ENCODE results near the gene BCAT1. TPM values are rescaled to one million over a fixed set of nuclear protein-coding genes. Genes with fewer than 3 reads are reported as not detected.

BCAT1 gene
- total and polyA plus RNA-seq, 2 donors from 2014 or later = 1.3 to 15.5 TPM

DNA sequence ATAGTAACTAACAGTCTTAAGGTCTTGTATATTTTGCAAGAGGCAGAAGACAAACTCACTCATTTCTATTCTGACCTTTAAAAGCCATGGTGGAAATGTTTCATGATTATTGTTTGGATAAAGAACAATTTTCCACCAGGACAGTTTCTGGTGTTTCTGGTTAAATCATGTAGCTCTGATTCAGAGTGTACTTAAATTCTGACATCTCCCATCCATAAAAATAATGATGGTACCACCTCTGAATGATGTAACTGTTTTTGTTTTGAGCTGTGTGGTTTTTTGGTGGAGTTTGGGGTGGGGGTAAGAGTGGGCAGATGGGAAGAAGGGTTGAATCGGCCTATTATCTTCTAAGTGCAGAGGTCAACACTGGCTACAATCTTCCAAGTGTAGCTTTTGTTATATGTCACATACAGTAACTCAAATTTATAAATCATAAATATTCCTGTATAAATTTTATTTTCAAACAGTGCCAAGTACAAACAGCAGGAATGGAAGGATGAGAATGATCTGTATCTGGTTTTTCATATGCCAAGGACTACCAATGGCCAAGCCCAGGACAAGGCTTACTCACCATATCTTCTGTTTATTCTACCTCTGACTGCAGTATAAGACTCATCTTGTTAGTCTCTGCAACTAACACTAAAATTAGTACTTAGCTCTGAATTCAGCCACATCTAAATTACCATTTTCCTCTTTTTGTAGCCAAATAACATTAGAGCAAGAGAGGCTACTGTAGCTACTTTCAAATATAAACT lies 108.7 kb downstream of the BCAT1 start:
- H3K9ac ChIP-seq (ENCODE audit: low read length in 3 of 3) = no peak overlapping the region
- intact Hi-C loops (cut with DNase I) = no loop called here
- no peak overlapping the region for H3K27ac ChIP-seq (ENCODE audit: low read depth in 2 of 2, low read length in 2 of 2)
- no peak overlapping the region for H3K4me3 ChIP-seq (ENCODE audit: low read length in 3 of 3)
- H3K27me3 ChIP-seq (ENCODE audit: control insufficient read depth, insufficient read depth, low read length) = no peaks in the 10 kb centered on the region
- no peaks in the 10 kb centered on the region for H3K36me3 ChIP-seq (ENCODE audit: control insufficient read depth in 2 of 3, insufficient read depth in 3 of 3, low read length in 3 of 3)
- FAIRE-seq = no peak
- TF ChIP-seq, protein P1, sequence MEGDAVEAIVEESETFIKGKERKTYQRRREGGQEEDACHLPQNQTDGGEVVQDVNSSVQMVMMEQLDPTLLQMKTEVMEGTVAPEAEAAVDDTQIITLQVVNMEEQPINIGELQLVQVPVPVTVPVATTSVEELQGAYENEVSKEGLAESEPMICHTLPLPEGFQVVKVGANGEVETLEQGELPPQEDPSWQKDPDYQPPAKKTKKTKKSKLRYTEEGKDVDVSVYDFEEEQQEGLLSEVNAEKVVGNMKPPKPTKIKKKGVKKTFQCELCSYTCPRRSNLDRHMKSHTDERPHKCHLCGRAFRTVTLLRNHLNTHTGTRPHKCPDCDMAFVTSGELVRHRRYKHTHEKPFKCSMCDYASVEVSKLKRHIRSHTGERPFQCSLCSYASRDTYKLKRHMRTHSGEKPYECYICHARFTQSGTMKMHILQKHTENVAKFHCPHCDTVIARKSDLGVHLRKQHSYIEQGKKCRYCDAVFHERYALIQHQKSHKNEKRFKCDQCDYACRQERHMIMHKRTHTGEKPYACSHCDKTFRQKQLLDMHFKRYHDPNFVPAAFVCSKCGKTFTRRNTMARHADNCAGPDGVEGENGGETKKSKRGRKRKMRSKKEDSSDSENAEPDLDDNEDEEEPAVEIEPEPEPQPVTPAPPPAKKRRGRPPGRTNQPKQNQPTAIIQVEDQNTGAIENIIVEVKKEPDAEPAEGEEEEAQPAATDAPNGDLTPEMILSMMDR (IDR thresholded peaks at IDR 0.05; ENCODE audit: borderline replicate concordance, extremely low read depth, insufficient read depth) = no peak
- H3K4me1 ChIP-seq (ENCODE audit: control insufficient read depth in 2 of 3, insufficient read depth in 2 of 3, low read depth in 1 of 3, low read length in 3 of 3) = no peaks in the 10 kb centered on the region
- no peaks in the 10 kb centered on the region for H3K9me3 ChIP-seq (ENCODE audit: control insufficient read depth in 2 of 3, insufficient read depth in 1 of 3, low read length in 3 of 3)
- DNase-seq = no peak

DNA sequence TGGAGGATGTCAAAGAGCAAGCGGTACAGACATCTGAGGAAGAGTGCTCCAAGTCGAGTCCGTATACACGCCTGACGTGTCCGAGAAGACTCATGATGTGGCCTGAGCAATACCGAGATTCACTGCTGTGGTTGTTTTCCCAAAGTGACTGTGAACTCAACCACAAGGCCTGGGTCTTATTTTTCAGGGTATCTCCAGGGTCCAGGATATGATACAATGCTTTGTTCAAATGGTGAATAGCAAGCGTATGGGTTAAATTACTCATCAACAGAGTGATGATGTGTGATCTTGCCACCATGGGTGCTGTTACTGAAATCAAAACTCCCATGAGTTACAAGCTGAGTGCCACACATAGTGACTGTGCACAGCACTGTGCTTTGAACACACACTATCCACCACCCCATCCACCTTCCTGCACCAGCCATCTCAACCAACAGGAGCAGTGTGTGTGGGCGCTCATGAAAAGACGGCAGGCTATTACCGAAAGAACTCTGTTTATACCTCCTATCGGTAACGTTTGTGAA lies 109.6 kb downstream of the BCAT1 start:
- no peaks in the 10 kb centered on the region for H3K9me3 ChIP-seq (ENCODE audit: control insufficient read depth in 2 of 3, insufficient read depth in 1 of 3, low read length in 3 of 3)
- FAIRE-seq (no peak), DNase-seq (no peak)
- H3K9ac ChIP-seq (ENCODE audit: low read length in 3 of 3) = no peak overlapping the region
- H3K27ac ChIP-seq (ENCODE audit: low read depth in 2 of 2, low read length in 2 of 2) = no peak overlapping the region
- TF ChIP-seq, protein P1 (IDR thresholded peaks at IDR 0.05; ENCODE audit: borderline replicate concordance, extremely low read depth, insufficient read depth) = no peak
- H3K27me3 ChIP-seq (ENCODE audit: control insufficient read depth, insufficient read depth, low read length) = no peaks in the 10 kb centered on the region
- intact Hi-C loops (cut with DNase I) = no loop called here
- no peak overlapping the region for H3K4me3 ChIP-seq (ENCODE audit: low read length in 3 of 3)
- no peaks in the 10 kb centered on the region for H3K4me1 ChIP-seq (ENCODE audit: control insufficient read depth in 2 of 3, insufficient read depth in 2 of 3, low read depth in 1 of 3, low read length in 3 of 3)
- H3K36me3 ChIP-seq (ENCODE audit: control insufficient read depth in 2 of 3, insufficient read depth in 3 of 3, low read length in 3 of 3) = no peaks in the 10 kb centered on the region

DNA sequence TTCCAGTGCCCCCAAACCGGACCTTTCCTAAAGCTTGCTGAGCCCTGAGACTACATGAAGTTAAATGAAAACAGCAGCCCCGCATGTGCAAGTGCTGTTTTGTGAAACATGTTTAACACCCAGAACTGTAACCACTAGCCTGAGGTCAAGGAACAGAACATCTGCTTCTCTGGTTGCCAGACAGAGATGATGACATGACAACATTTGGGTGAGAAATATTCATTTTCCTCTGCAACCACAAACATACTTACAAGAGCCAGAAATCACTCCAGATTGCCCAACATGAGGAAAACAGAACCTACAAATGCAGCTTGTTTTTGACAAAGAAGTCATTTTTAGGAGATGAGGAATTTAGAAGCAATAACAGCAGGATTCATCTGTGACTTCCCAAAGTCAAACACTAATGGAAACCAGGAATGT lies 110.4 kb downstream of the BCAT1 start:
- no peaks in the 10 kb centered on the region for H3K4me1 ChIP-seq (ENCODE audit: control insufficient read depth in 2 of 3, insufficient read depth in 2 of 3, low read depth in 1 of 3, low read length in 3 of 3)
- H3K9ac ChIP-seq (ENCODE audit: low read length in 3 of 3) = no peak overlapping the region
- H3K4me3 ChIP-seq (ENCODE audit: low read length in 3 of 3) = no peak overlapping the region
- H3K9me3 ChIP-seq (ENCODE audit: control insufficient read depth in 2 of 3, insufficient read depth in 1 of 3, low read length in 3 of 3) = no peaks in the 10 kb centered on the region
- no peak for FAIRE-seq
- no peak for DNase-seq
- TF ChIP-seq, protein P1 (IDR thresholded peaks at IDR 0.05; ENCODE audit: borderline replicate concordance, extremely low read depth, insufficient read depth) = no peak
- no peak overlapping the region for H3K27ac ChIP-seq (ENCODE audit: low read depth in 2 of 2, low read length in 2 of 2)
- intact Hi-C loops (cut with DNase I) = no loop called here
- H3K27me3 ChIP-seq (ENCODE audit: control insufficient read depth, insufficient read depth, low read length) = no peaks in the 10 kb centered on the region
- H3K36me3 ChIP-seq (ENCODE audit: control insufficient read depth in 2 of 3, insufficient read depth in 3 of 3, low read length in 3 of 3) = no peaks in the 10 kb centered on the region

Measured in kidney (tissue), 14 donors.